ENCODE measurements around the gene STOX2. TPM values are rescaled to one million over a fixed set of nuclear protein-coding genes. Genes with fewer than 3 reads are reported as not detected.

The STOX2 gene
- total and polyA plus RNA-seq, 2 of the 8 experiments (the other 6 are each of a cell fraction or from before 2014, with no cell fraction given): 5.5 to 20.0 TPM

- Histone ChIP-seq H4K20me1 (replicated peaks in 1 of 2; ENCODE audit: control insufficient read depth in 1 of 2, insufficient read depth in 2 of 2, low read length in 2 of 2) (no peaks in the 10 kb centered on the region), H3K4me1 (replicated peaks in 1 of 4; ENCODE audit: control insufficient read depth in 3 of 4, insufficient read depth in 4 of 4, low read length in 3 of 4) (peaks cover 0 to 3% (median 1%) of the 10 kb centered on the region in 4 experiments; a peak in 3 of 7 replicates), H3K4me3 (ENCODE audit: extremely low read depth in 1 of 4, insufficient read depth in 2 of 4, low read depth in 3 of 4, low read length in 4 of 4) (peak overlapping the region in 1 of 4 experiments; percentile 8; a peak in 1 of 8 replicates), H3K27ac (ENCODE audit: low read depth, low read length) (no peak overlapping the region), H3K14ac (ENCODE audit: insufficient read length) (no peak overlapping the region), H3K27me3 (replicated peaks in 1 of 4; ENCODE audit: control insufficient read depth in 3 of 4, extremely low read depth in 1 of 4, insufficient read depth in 3 of 4, low read length in 3 of 4) (no peaks in the 10 kb centered on the region), H4K8ac (ENCODE audit: extremely low read depth, insufficient read depth, low read length) (no peak overlapping the region), H2BK120ac (replicated peaks; ENCODE audit: low read depth, low read length) (no peak overlapping the region), H2BK20ac (ENCODE audit: low read length) (no peak overlapping the region), H3K4me2 (ENCODE audit: insufficient read depth in 1 of 2, low read depth in 2 of 2, low read length in 2 of 2) (peak overlapping the region; percentile 15 to 54; a peak in 3 of 4 replicates), H3K4ac (replicated peaks; ENCODE audit: insufficient read length, low read depth, low read length) (no peak overlapping the region), H3K9ac (replicated peaks in 1 of 4; ENCODE audit: extremely low read depth in 1 of 4, low read depth in 3 of 4, low read length in 3 of 4) (no peak overlapping the region), H3K56ac (replicated peaks; ENCODE audit: insufficient read length, low read depth, low read length) (no peak overlapping the region), H2BK5ac (ENCODE audit: low read depth, low read length) (no peak overlapping the region), H3K79me2 (ENCODE audit: control insufficient read depth in 1 of 2, insufficient read depth in 2 of 2, low read length in 2 of 2) (peaks cover 0 to 14% of the 10 kb centered on the region in 2 experiments; a peak in 2 of 4 replicates), H3K36me3 (ENCODE audit: control insufficient read depth in 2 of 4, insufficient read depth in 4 of 4, low read length in 3 of 4) (no peaks in the 10 kb centered on the region), H3K23me2 (ENCODE audit: low read depth, low read length) (no peaks in the 10 kb centered on the region), H3K79me1 (ENCODE audit: low read depth, low read length) (no peaks in the 10 kb centered on the region; the same call in 1 of the 2 replicates), H2BK15ac (ENCODE audit: low read length) (no peak overlapping the region), H2BK12ac (ENCODE audit: low read depth, low read length) (no peak overlapping the region), H4K5ac (ENCODE audit: insufficient read length, low read depth, low read length) (no peak overlapping the region), H3K18ac (ENCODE audit: extremely low read depth, low read length) (no peak overlapping the region), H2AFZ (ENCODE audit: low read length) (no peak overlapping the region), H2AK5ac (ENCODE audit: low read depth, low read length) (no peak overlapping the region), H4K91ac (replicated peaks; ENCODE audit: insufficient read length, low read length) (no peak overlapping the region), H3K23ac (ENCODE audit: insufficient read length) (no peak overlapping the region), H3K9me3 (ENCODE audit: insufficient read depth in 2 of 2, low read depth in 1 of 2, low read length in 1 of 2) (no peaks in the 10 kb centered on the region)
- POLR2A ChIA-PET (ENCODE audit: partially characterized antibody): interaction anchor here (1.1 kb wide), 1 partner anchor 53 kb away, joined by 3 read pairs; no protein-coding TSS in a partner anchor
- CTCF ChIA-PET (ENCODE audit: partially characterized antibody): interaction anchor here (1.2 to 1.5 kb wide), 4 partner anchors 12 to 210 kb away, joined by 3 to 4 read pairs (median 3); no protein-coding TSS in a partner anchor
- DNase-seq (ENCODE audit: low read depth in 1 of 2, low spot score in 2 of 2) (no peak), FAIRE-seq (peak; percentile 45)
- WGBS, 2 experiments (ENCODE audit: extremely low coverage in 1 of 2, insufficient coverage in 1 of 2, insufficient read length in 1 of 2, insufficient replicate concordance in 2 of 2, low coverage in 1 of 2, low lambda C conversion rate in 2 of 2, missing lambda C conversion rate in 1 of 2): 82% methylated on average over 10 of the region's 10 CpGs; no CpG with 5 or more reads in 1 of the 2 experiments
- no peak for TF ChIP-seq TEAD4 (IDR thresholded peaks at IDR 0.05; ENCODE audit: low read depth, low read length)
- no peak for TF ChIP-seq RNF2 (IDR thresholded peaks at IDR 0.05; ENCODE audit: borderline replicate concordance, low read depth, low read length, missing control alignments, poor library complexity, severe bottlenecking)
- no peak for TF ChIP-seq KDM5A (IDR thresholded peaks at IDR 0.05; ENCODE audit: low read length)
- TF ChIP-seq RAD21 (IDR thresholded peaks at IDR 0.05 in 1 of 2, conservative IDR thresholded peaks at IDR 0.05 in 1 of 2; ENCODE audit: low read depth in 2 of 2, low read length in 2 of 2): no peak
- TF ChIP-seq SRF (IDR thresholded peaks at IDR 0.05; ENCODE audit: low read depth, low read length): no peak
- no peak for TF ChIP-seq CBX5 (IDR thresholded peaks at IDR 0.05; ENCODE audit: low read depth, low read length)
- TF ChIP-seq HDAC2 (IDR thresholded peaks at IDR 0.05; ENCODE audit: borderline replicate concordance in 1 of 2, low read depth in 2 of 2, low read length in 2 of 2): no peak
- no peak for TF ChIP-seq BRCA1 (IDR thresholded peaks at IDR 0.05; ENCODE audit: low read depth, low read length)
- TF ChIP-seq PHF8 (conservative IDR thresholded peaks at IDR 0.05; ENCODE audit: low read depth, low read length): no peak
- no peak for TF ChIP-seq ATF3 (IDR thresholded peaks at IDR 0.05; ENCODE audit: insufficient read depth, low read depth, low read length)
Observed at GRCh38 chr4:183959319-183960045, 54.4 kb downstream of the STOX2 start.
